ENCODE data around the gene IQGAP3. TPM values are rescaled to one million over a fixed set of nuclear protein-coding genes. Genes with fewer than 3 reads are reported as not detected.
A peak's percentile ranks its signal among the peaks of the same experiment; 100 is the strongest.

The IQGAP3 gene
- total RNA-seq, 2 donors from 2014 or later: 0.52 TPM; not detected in 1

DNA sequence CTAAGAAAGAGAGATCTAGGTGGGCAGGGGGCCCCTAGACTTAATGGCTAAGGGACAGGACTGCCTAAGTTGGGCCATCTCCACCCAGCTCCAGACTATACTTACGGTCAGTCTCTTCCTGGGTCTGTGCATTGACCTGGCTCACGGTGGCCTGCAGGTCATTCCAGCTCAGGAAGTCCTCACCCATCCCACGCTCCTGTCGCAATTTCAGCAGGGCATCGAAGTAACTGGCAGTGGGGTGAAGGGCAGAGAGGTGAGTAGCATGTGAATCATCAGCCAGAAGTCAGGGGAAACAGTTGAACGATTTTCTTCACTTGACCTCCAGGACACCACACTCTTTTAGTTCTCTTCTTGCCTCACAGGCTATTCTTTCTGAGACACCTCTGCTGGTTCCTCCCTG is 20.5 kb downstream of the IQGAP3 start:
- H3K4me3 ChIP-seq: no peak overlapping the region
- no peak overlapping the region for H3K27ac ChIP-seq
- 82 to 89% methylated on average over 6 of the region's 6 CpGs for WGBS, 2 donors
- intact Hi-C loops (cut with DNase I): no loop called here
- no peak for TF ChIP-seq POLR2A (IDR thresholded peaks at IDR 0.05)
- TF ChIP-seq, protein P1, sequence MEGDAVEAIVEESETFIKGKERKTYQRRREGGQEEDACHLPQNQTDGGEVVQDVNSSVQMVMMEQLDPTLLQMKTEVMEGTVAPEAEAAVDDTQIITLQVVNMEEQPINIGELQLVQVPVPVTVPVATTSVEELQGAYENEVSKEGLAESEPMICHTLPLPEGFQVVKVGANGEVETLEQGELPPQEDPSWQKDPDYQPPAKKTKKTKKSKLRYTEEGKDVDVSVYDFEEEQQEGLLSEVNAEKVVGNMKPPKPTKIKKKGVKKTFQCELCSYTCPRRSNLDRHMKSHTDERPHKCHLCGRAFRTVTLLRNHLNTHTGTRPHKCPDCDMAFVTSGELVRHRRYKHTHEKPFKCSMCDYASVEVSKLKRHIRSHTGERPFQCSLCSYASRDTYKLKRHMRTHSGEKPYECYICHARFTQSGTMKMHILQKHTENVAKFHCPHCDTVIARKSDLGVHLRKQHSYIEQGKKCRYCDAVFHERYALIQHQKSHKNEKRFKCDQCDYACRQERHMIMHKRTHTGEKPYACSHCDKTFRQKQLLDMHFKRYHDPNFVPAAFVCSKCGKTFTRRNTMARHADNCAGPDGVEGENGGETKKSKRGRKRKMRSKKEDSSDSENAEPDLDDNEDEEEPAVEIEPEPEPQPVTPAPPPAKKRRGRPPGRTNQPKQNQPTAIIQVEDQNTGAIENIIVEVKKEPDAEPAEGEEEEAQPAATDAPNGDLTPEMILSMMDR (IDR thresholded peaks at IDR 0.05): no peak
- H3K9me3 ChIP-seq: no peaks in the 10 kb centered on the region
- DNase-seq (no peak), ATAC-seq (no peak)
- H3K36me3 ChIP-seq (replicated peaks in 1 of 2; ENCODE audit: insufficient read depth in 1 of 2, low read depth in 2 of 2): no peaks in the 10 kb centered on the region
- peaks cover 16% of the 10 kb centered on the region for H3K4me1 ChIP-seq
- H3K27me3 ChIP-seq: no peaks in the 10 kb centered on the region

GRCh38 chr1:156551066-156551643 is 21.2 kb downstream of the IQGAP3 start:
- Histone ChIP-seq H3K36me3 (replicated peaks in 1 of 2; ENCODE audit: insufficient read depth in 1 of 2, low read depth in 2 of 2) (no peaks in the 10 kb centered on the region), H3K27ac (no peak overlapping the region), H3K9me3 (no peaks in the 10 kb centered on the region), H3K4me1 (peaks cover 16% of the 10 kb centered on the region), H3K4me3 (no peak overlapping the region), H3K27me3 (no peaks in the 10 kb centered on the region)
- DNase-seq (peak in 1 of 4 donors; percentile 13), ATAC-seq (peak; percentile 15)
- 58 to 61% methylated on average over 3 of the region's 3 CpGs for WGBS, 2 donors
- no peak for TF ChIP-seq POLR2A (IDR thresholded peaks at IDR 0.05)
- TF ChIP-seq, protein P1 (IDR thresholded peaks at IDR 0.05): no peak
- intact Hi-C loops (cut with DNase I): no loop called here

DNA sequence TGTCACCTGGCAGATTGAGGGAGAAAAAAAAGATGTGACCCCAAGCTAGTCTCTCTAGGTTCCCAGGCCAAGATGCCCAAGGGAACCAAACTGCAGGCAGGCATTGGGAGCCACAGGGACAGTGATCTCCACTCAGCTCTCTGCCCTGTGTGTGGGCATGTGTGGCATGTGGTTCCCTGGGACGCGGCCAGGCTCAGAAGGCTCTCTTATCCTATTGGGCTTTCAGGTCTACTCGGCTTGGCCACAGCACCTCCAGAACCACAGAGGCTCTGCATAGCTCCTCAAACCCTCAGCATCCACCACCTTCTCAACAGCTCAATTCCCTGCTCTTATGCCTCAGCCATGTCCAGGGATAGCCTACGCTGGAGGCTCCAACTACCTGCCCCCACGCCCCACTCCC is 22.0 kb downstream of the IQGAP3 start:
- 56 to 70% methylated on average over 5 of the region's 5 CpGs for WGBS, 2 donors
- no peak for TF ChIP-seq POLR2A (IDR thresholded peaks at IDR 0.05)
- TF ChIP-seq, protein P1 (IDR thresholded peaks at IDR 0.05): no peak
- peak in 3 of 4 donors; percentile 14 to 42 (median 21) for DNase-seq
- no peak overlapping the region for H3K27ac ChIP-seq
- intact Hi-C loops (cut with DNase I): no loop called here
- peaks cover 16% of the 10 kb centered on the region for H3K4me1 ChIP-seq
- ATAC-seq: no peak
- no peak overlapping the region for H3K4me3 ChIP-seq
- no peaks in the 10 kb centered on the region for H3K36me3 ChIP-seq (replicated peaks in 1 of 2; ENCODE audit: insufficient read depth in 1 of 2, low read depth in 2 of 2)
- H3K9me3 ChIP-seq: no peaks in the 10 kb centered on the region
- H3K27me3 ChIP-seq: no peaks in the 10 kb centered on the region

DNA sequence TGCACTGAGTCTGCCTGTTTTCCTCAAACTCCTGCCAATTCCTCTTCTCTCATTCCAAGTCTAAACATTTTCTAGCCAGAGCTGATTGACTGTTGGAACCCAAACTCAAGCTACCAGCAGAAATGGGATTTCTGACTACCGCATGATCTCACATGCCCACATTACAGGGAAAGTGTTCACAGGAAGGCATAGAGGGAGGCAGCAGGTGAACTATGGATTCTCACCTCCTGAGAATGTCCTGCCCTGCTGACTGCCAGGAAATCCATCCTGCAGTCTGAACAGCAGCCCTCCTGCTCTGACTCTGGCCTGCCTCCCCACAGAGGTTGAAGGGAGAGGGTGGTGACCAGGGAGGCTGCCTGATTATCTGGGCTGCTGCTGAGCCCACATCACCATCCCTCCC is 22.5 kb downstream of the IQGAP3 start:
- 100% methylated on average over 1 of the region's 1 CpG for WGBS, 2 donors
- DNase-seq (no peak), ATAC-seq (no peak)
- TF ChIP-seq, protein P1 (IDR thresholded peaks at IDR 0.05): no peak
- TF ChIP-seq POLR2A (IDR thresholded peaks at IDR 0.05): no peak
- H3K4me1 ChIP-seq: peaks cover 16% of the 10 kb centered on the region
- no peak overlapping the region for H3K27ac ChIP-seq
- no peaks in the 10 kb centered on the region for H3K9me3 ChIP-seq
- intact Hi-C loops (cut with DNase I): no loop called here
- H3K27me3 ChIP-seq: no peaks in the 10 kb centered on the region
- H3K4me3 ChIP-seq: no peak overlapping the region
- H3K36me3 ChIP-seq (replicated peaks in 1 of 2; ENCODE audit: insufficient read depth in 1 of 2, low read depth in 2 of 2): no peaks in the 10 kb centered on the region

GRCh38 chr1:156549390-156549789 is 23.0 kb downstream of the IQGAP3 start:
- H3K27ac ChIP-seq: no peak overlapping the region
- DNase-seq (no peak), ATAC-seq (no peak)
- 69 to 73% methylated on average over 2 of the region's 2 CpGs for WGBS, 2 donors
- intact Hi-C loops (cut with DNase I): no loop called here
- H3K27me3 ChIP-seq: no peaks in the 10 kb centered on the region
- no peaks in the 10 kb centered on the region for H3K36me3 ChIP-seq (replicated peaks in 1 of 2; ENCODE audit: insufficient read depth in 1 of 2, low read depth in 2 of 2)
- no peak for TF ChIP-seq POLR2A (IDR thresholded peaks at IDR 0.05)
- TF ChIP-seq, protein P1 (IDR thresholded peaks at IDR 0.05): no peak
- no peak overlapping the region for H3K4me3 ChIP-seq
- H3K9me3 ChIP-seq: no peaks in the 10 kb centered on the region
- H3K4me1 ChIP-seq: peaks cover 16% of the 10 kb centered on the region

All from body of pancreas (tissue), 4 donors.